CD14-positive monocyte (primary cell): ENCODE data around the gene SELPLG. TPM values are rescaled to one million over a fixed set of nuclear protein-coding genes. Genes with fewer than 3 reads are reported as not detected.

Experiments used
- DNase-seq, 3 donors: peaks; one replicate each; pipeline ENCODE4 v3.0.0-alpha.2; 2011 to 2022
- H2AFZ ChIP-seq: 2 replicates; pipeline ENCODE4 v1.6.0; 2012; ENCODE audit warnings: mild to moderate bottlenecking, low read depth, low read length, inconsistent platforms; ENCODE audit not compliant: insufficient read depth, poor library complexity, severe bottlenecking
- H3K27ac ChIP-seq, 2 donors: 1 replicate in 1 of 2; 2 replicates in 1 of 2; pipeline ENCODE4 v1.5.1; 2012 to 2013; ENCODE audit warnings: low read length in 2 of 2, control low read depth in 1 of 2, inconsistent platforms in 1 of 2, low read depth in 1 of 2, mild to moderate bottlenecking in 1 of 2
- H3K27me3 ChIP-seq, 2 donors: one replicate each; pipeline versions ENCODE4 v1.6.0 to v1.6.1; 2011 to 2013; ENCODE audit warnings: low read length in 2 of 2; ENCODE audit not compliant: control insufficient read depth in 2 of 2, insufficient read depth in 2 of 2
- H3K36me3 ChIP-seq, 2 donors: replicated peaks in 1 of 2; 1 replicate in 1 of 2; 2 replicates in 1 of 2; pipeline versions ENCODE4 v1.5.1 to v1.6.1; 2012 to 2013; ENCODE audit warnings: low read length in 2 of 2, control low read depth in 1 of 2, inconsistent platforms in 1 of 2, mild to moderate bottlenecking in 1 of 2; ENCODE audit not compliant: insufficient read depth in 2 of 2, control insufficient read depth in 1 of 2
- H3K4me1 ChIP-seq, 2 donors: 1 replicate in 1 of 2; 2 replicates in 1 of 2; pipeline versions ENCODE4 v1.5.1 to v1.6.1; 2012 to 2013; ENCODE audit warnings: low read length in 2 of 2, control low read depth in 1 of 2, inconsistent platforms in 1 of 2, mild to moderate bottlenecking in 1 of 2, moderate library complexity in 1 of 2; ENCODE audit not compliant: insufficient read depth in 2 of 2, control insufficient read depth in 1 of 2
- H3K4me2 ChIP-seq: replicated peaks from 2 replicates; pipeline ENCODE3; 2012; ENCODE audit warnings: low read length, moderate library complexity, mild to moderate bottlenecking; ENCODE audit not compliant: poor library complexity, severe bottlenecking; ENCODE audit errors: extremely low read depth
- H3K4me3 ChIP-seq, 3 experiments: fragments of 200-600 bp in 1 of 3; sonication (generic) in 1 of 3; replicated peaks in 1 of 3; 1 replicate in 2 of 3; 2 replicates in 1 of 3; pipeline ENCODE4 v1.5.1; 2011 to 2013; ENCODE audit warnings: low read length in 3 of 3, mild to moderate bottlenecking in 3 of 3, control low read depth in 2 of 3, low read depth in 2 of 3, inconsistent platforms in 1 of 3, moderate library complexity in 1 of 3
- H3K79me2 ChIP-seq: 2 replicates; pipeline ENCODE4 v1.6.0; 2012; ENCODE audit warnings: mild to moderate bottlenecking, control low read depth, inconsistent platforms, low read length, moderate library complexity; ENCODE audit not compliant: insufficient read depth
- H3K9ac ChIP-seq: 2 replicates; pipeline ENCODE4 v1.6.0; 2017; ENCODE audit warnings: low read length, mild to moderate bottlenecking; ENCODE audit not compliant: insufficient read depth, poor library complexity, severe bottlenecking
- H3K9me3 ChIP-seq, 2 donors: replicated peaks in 1 of 2; 1 replicate in 1 of 2; 2 replicates in 1 of 2; pipeline versions ENCODE4 v1.5.1 to v1.6.1; 2012 to 2013; ENCODE audit warnings: low read length in 2 of 2, control low read depth in 1 of 2; ENCODE audit not compliant: control insufficient read depth in 1 of 2, insufficient read depth in 1 of 2
- H4K20me1 ChIP-seq: 2 replicates; pipeline ENCODE4 v1.6.0; 2012; ENCODE audit warnings: mild to moderate bottlenecking, low read length, control low read depth, moderate library complexity; ENCODE audit not compliant: insufficient read depth
- H3K27ac Mint-ChIP-seq, 7 donors: one replicate each; pipeline ENCODE4 v1.8.0; 2020; ENCODE audit warnings: mild to moderate bottlenecking in 7 of 7, mixed read lengths in 7 of 7, moderate library complexity in 6 of 7, inconsistent platforms in 2 of 7
- H3K27me3 Mint-ChIP-seq, 3 donors: one replicate each; pipeline ENCODE4 v1.8.0; 2021 to 2022; ENCODE audit warnings: low read depth in 3 of 3, mild to moderate bottlenecking in 3 of 3, mixed read lengths in 3 of 3, moderate library complexity in 3 of 3, inconsistent platforms in 1 of 3
- H3K36me3 Mint-ChIP-seq, 2 donors: one replicate each; pipeline ENCODE4 v1.8.0; 2020; ENCODE audit warnings: mixed read lengths in 2 of 2, inconsistent platforms in 1 of 2, mild to moderate bottlenecking in 1 of 2
- H3K4me1 Mint-ChIP-seq: one replicate; pipeline ENCODE4 v1.8.0; 2020; ENCODE audit warnings: mild to moderate bottlenecking, mixed read lengths
- H3K4me3 Mint-ChIP-seq, 2 donors: one replicate each; pipeline ENCODE4 v1.8.0; 2020; ENCODE audit warnings: mild to moderate bottlenecking in 2 of 2, mixed read lengths in 2 of 2, moderate library complexity in 1 of 2
- H3K9me3 Mint-ChIP-seq, 7 donors: one replicate each; pipeline ENCODE4 v1.8.0; 2020 to 2022; ENCODE audit warnings: mixed read lengths in 7 of 7, mild to moderate bottlenecking in 6 of 7, moderate library complexity in 6 of 7, inconsistent platforms in 2 of 7
- WGBS: methylation state at CpG from one replicate; pipeline ENCODE4 v1.1.5; 2013; ENCODE audit warnings: missing lambda C conversion rate; ENCODE audit not compliant: insufficient coverage; 5-methylcytosine and 5-hydroxymethylcytosine counted together
- intact Hi-C, 2 donors: fragments of 100-400 bp; cut with micrococcal nuclease; formaldehyde crosslinking; loops; one replicate each; pipeline versions ENCODE4 v1.15.0 to v1.15.1; 2023
- polyA plus RNA-seq, 3 donors: library from polyadenylated mRNA; depleted of rRNA in 1 of 3; unstranded in 2 of 3; stranded (reverse) in 1 of 3; fragments of 300-500 nt in 2 of 3; fragments of >200 nt in 1 of 3; fragmentation: Illumina TruSeq in 2 of 3; gene quantifications; 1 replicate in 2 of 3; 2 replicates in 1 of 3; pipeline ENCODE4 v1.2.3, GENCODE V29; 2012 to 2021
- TF ChIP-seq, protein P1 (sequence below): fragments of 200-600 bp; IDR thresholded peaks from one replicate; pipeline ENCODE4 v1.8.0; 2022; ENCODE audit warnings: antibody characterized with exemption, mild to moderate bottlenecking

The SELPLG gene
- polyA plus RNA-seq, 3 donors, result 193 to 349 (median 247) TPM

DNA sequence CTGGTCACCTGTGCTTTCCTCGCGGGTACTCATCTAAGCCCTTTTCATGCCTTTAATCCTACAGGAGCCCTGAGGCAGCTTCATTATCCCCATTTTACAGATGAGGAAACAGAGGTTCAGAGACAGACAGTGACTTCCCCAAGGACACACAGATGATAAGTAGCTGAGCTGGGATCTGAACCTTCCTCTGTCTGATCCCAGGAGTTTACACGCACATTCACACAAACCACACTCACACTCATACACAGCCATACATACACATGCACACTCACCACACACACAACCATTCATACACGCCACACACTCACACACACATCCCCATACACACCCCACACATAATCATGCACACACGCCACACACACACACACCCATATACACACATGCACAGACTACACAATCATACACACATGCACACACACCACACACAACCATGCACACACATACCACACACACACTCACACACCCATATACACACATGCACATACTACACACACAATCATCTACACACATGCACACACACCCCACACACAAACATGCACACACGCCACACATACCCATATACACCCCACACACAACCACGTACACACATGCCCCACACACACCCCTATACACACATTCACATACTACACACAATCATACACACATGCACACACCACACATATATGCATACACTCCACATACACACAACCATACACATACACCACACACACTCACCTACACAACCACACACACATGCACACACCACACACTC lies 38.6 kb downstream of the SELPLG start:
- peaks cover 6% of the 10 kb centered on the region for H3K4me1 Mint-ChIP-seq
- H3K9me3 Mint-ChIP-seq, result peaks cover 0 to 1% (median 0%) of the 10 kb centered on the region in 7 donors
- no peaks in the 10 kb centered on the region for H4K20me1 ChIP-seq
- WGBS, result 98% methylated on average over 7 of the region's 7 CpGs
- no peaks in the 10 kb centered on the region for H3K4me1 ChIP-seq
- no peak overlapping the region for H3K9ac ChIP-seq
- TF ChIP-seq, protein P1, sequence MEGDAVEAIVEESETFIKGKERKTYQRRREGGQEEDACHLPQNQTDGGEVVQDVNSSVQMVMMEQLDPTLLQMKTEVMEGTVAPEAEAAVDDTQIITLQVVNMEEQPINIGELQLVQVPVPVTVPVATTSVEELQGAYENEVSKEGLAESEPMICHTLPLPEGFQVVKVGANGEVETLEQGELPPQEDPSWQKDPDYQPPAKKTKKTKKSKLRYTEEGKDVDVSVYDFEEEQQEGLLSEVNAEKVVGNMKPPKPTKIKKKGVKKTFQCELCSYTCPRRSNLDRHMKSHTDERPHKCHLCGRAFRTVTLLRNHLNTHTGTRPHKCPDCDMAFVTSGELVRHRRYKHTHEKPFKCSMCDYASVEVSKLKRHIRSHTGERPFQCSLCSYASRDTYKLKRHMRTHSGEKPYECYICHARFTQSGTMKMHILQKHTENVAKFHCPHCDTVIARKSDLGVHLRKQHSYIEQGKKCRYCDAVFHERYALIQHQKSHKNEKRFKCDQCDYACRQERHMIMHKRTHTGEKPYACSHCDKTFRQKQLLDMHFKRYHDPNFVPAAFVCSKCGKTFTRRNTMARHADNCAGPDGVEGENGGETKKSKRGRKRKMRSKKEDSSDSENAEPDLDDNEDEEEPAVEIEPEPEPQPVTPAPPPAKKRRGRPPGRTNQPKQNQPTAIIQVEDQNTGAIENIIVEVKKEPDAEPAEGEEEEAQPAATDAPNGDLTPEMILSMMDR, result no peak
- H3K27ac Mint-ChIP-seq, result no peak overlapping the region
- H3K9me3 ChIP-seq, result no peaks in the 10 kb centered on the region
- no peak overlapping the region for H2AFZ ChIP-seq
- H3K4me2 ChIP-seq, result no peak overlapping the region
- intact Hi-C loops, result no loop called here
- H3K79me2 ChIP-seq, result no peaks in the 10 kb centered on the region
- H3K4me3 ChIP-seq, result no peak overlapping the region
- DNase-seq, result no peak
- H3K4me3 Mint-ChIP-seq, result no peak overlapping the region
- H3K27me3 ChIP-seq, result no peaks in the 10 kb centered on the region
- no peaks in the 10 kb centered on the region for H3K36me3 Mint-ChIP-seq
- H3K36me3 ChIP-seq, result no peaks in the 10 kb centered on the region
- no peak overlapping the region for H3K27ac ChIP-seq
- H3K27me3 Mint-ChIP-seq, result peaks cover 0 to 4% (median 1%) of the 10 kb centered on the region in 3 donors

DNA sequence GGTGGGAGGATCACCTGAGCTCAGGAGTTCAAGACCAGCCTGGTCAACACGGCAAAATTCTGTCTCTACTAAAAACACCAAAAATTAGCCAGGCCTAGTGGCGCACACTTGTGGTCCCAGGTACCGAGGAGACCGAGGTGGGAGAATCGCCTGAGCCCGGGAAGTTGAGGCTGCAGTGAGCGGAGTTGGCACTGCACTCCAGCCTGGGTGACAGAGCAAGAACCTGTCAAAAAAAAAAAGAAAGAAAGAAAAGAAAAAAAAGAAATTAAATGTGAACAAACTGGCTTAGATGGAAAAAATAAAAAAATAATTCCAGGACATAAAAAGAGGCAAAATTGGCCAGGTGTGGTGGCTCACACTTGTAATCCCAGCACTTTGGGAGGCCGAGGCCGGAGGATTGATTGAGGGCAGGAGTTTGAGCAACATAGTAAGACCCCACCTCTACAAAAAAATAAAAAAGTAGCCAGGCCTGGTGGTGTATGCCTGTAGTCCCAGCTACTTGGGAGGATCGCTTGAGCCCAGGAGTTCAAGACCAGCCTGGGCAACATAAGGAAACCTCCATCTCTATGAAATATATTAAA lies 39.3 kb downstream of the SELPLG start:
- H3K9ac ChIP-seq, result no peak overlapping the region
- no peaks in the 10 kb centered on the region for H3K79me2 ChIP-seq
- no peaks in the 10 kb centered on the region for H3K36me3 ChIP-seq
- WGBS, result 100% methylated on average over 5 of the region's 10 CpGs
- Mint-ChIP-seq H3K27me3 (peaks cover 0 to 6% (median 1%) of the 10 kb centered on the region in 3 donors), H3K36me3 (no peaks in the 10 kb centered on the region), H3K27ac (no peak overlapping the region), H3K9me3 (peaks cover 0 to 1% (median 0%) of the 10 kb centered on the region in 7 donors), H3K4me3 (no peak overlapping the region), H3K4me1 (peaks cover 6% of the 10 kb centered on the region)
- no peaks in the 10 kb centered on the region for H3K9me3 ChIP-seq
- no peak overlapping the region for H3K27ac ChIP-seq
- H3K4me2 ChIP-seq, result no peak overlapping the region
- H4K20me1 ChIP-seq, result no peaks in the 10 kb centered on the region
- intact Hi-C loops, result no loop called here
- H3K27me3 ChIP-seq, result no peaks in the 10 kb centered on the region
- H3K4me1 ChIP-seq, result no peaks in the 10 kb centered on the region
- no peak overlapping the region for H3K4me3 ChIP-seq
- TF ChIP-seq, protein P1, result no peak
- no peak for DNase-seq
- no peak overlapping the region for H2AFZ ChIP-seq
